PC-3 (cell line): ENCODE results near the gene TBC1D5. TPM values are rescaled to one million over a fixed set of nuclear protein-coding genes. Genes with fewer than 3 reads are reported as not detected.
"Not testable (repeated sequence)": the region's sequence is repeated elsewhere in the genome, so short reads cannot be mapped to it uniquely, and the experiment has no call there.

Experiments used
- ATAC-seq: fragments of 200-7000 bp; cut with Tn5 transposase; 2 replicates; pipeline ENCODE4 v1.9.1; 2020; ENCODE audit warnings: mild to moderate bottlenecking, moderate library complexity
- BruUV-seq: library from RNA; stranded (reverse); fragments of 400-500 nt; replicated peaks from 2 replicates; lab custom pipeline; 2021; lab: Mats Ljungman, UMichigan
- CTCF ChIA-PET: fragments of 300-600 bp; sonication (Branson Sonifier 250); formaldehyde crosslinking; loops from one replicate; lab custom pipeline; 2022; ENCODE audit warnings: antibody characterized with exemption; lab: Charles Lee
- POLR2A ChIA-PET: fragments of 300-600 bp; sonication (Branson Sonifier 250); formaldehyde crosslinking; loops from one replicate; lab custom pipeline; 2022; ENCODE audit warnings: antibody characterized with exemption; ENCODE audit not compliant: unreplicated experiment; lab: Charles Lee
- DNase-seq: peaks from one replicate; pipeline ENCODE4 v3.0.0-alpha.2; 2015
- H2AFZ ChIP-seq: fragments of 300-600 bp; sonication (generic); 2 replicates; pipeline ENCODE4 v1.6.0; 2016; ENCODE audit warnings: antibody characterized with exemption, low read length
- H3F3A ChIP-seq: fragments of 300-600 bp; sonication (generic); one replicate; pipeline ENCODE4 v1.6.0; 2017; ENCODE audit warnings: antibody characterized with exemption, low read length, control low read depth, mild to moderate bottlenecking; ENCODE audit not compliant: unreplicated experiment
- H3K27ac ChIP-seq: fragments of 300-600 bp; sonication (generic); 2 replicates; pipeline ENCODE4 v1.5.1; 2016; ENCODE audit warnings: mild to moderate bottlenecking, low read length
- H3K27me3 ChIP-seq: fragments of 300-600 bp; sonication (generic); 2 replicates; pipeline ENCODE4 v1.6.1; 2016; ENCODE audit warnings: low read length, mixed read lengths
- H3K36me3 ChIP-seq: fragments of 300-600 bp; sonication (generic); 2 replicates; pipeline ENCODE4 v1.6.1; 2016; ENCODE audit warnings: low read depth, mixed run types, low read length, mixed read lengths
- H3K4me1 ChIP-seq: fragments of 300-600 bp; sonication (generic); 2 replicates; pipeline ENCODE4 v1.5.1; 2016; ENCODE audit warnings: low read length; ENCODE audit not compliant: insufficient read depth
- H3K4me2 ChIP-seq: fragments of 300-600 bp; sonication (generic); 2 replicates; pipeline ENCODE4 v1.6.0; 2016; ENCODE audit warnings: low read length
- H3K4me3 ChIP-seq: fragments of 300-600 bp; sonication (generic); 2 replicates; pipeline ENCODE4 v1.5.1; 2016; ENCODE audit warnings: mild to moderate bottlenecking, low read length, mixed read lengths
- H3K79me2 ChIP-seq: fragments of 300-600 bp; sonication (generic); 2 replicates; pipeline ENCODE4 v1.6.1; 2017; ENCODE audit warnings: low read length, mixed read lengths
- H3K9ac ChIP-seq: fragments of 300-600 bp; sonication (generic); 2 replicates; pipeline ENCODE4 v1.6.0; 2016; ENCODE audit warnings: mild to moderate bottlenecking, low read length
- H3K9me2 ChIP-seq: fragments of 300-600 bp; sonication (generic); replicated peaks from 2 replicates; pipeline ENCODE4 v1.6.1; 2016; ENCODE audit warnings: mixed run types, low read length, mixed read lengths
- H3K9me3 ChIP-seq: fragments of 300-600 bp; sonication (generic); 2 replicates; pipeline ENCODE4 v1.6.1; 2016; ENCODE audit warnings: low read length, mixed read lengths
- H4K20me1 ChIP-seq: fragments of 300-600 bp; sonication (generic); 2 replicates; pipeline ENCODE4 v1.6.1; 2016; ENCODE audit warnings: low read length, mixed read lengths
- EZH2 ChIP-seq: fragments of 300-600 bp; sonication (generic); IDR thresholded peaks from one replicate; pipeline ENCODE4 v1.6.1; 2017; ENCODE audit warnings: antibody characterized with exemption, mild to moderate bottlenecking, low read length; ENCODE audit not compliant: unreplicated experiment
- EZH2phosphoT487 ChIP-seq: fragments of 300-600 bp; sonication (generic); IDR thresholded peaks from 2 replicates; pipeline ENCODE4 v1.6.1; 2018; ENCODE audit warnings: mild to moderate bottlenecking, antibody characterized with exemption, low read length, borderline replicate concordance
- intact Hi-C: fragments of 100-400 bp; cut with micrococcal nuclease; formaldehyde crosslinking; loops from 2 replicates; pipeline ENCODE4 v1.9.0; 2023
- total RNA-seq: library from RNA; depleted of rRNA; stranded (reverse); fragments of >200 nt; gene quantifications from 2 replicates; pipeline ENCODE4 v1.2.3, GENCODE V29; 2014
- TF ChIP-seq, protein P1 (sequence below): fragments of 300-600 bp; sonication (generic); conservative IDR thresholded peaks from 2 replicates; pipeline ENCODE4 v1.5.1; 2017; ENCODE audit warnings: antibody characterized with exemption, low read depth, mild to moderate bottlenecking, low read length

TBC1D5 gene
- total RNA-seq, 1 experiment from 2014 or later = 54.5 TPM

DNA sequence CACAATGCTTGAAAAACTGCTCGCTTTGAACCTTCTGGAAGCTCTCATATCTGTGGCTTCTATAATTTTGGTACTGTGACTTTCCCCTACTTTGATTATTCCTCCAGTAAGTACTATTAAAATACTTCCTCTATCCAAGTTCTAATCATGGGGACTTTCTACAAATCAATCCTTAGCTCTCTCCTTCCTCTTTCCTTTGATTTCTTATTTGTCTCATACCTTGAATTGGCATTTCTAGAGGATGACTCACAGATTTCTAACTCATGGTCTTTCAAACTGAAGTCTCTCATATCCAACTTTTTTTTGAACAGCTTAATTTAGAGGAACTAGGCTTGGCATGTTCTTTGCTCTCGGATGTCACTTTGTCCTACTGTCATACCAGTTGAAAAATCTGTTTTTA is 241.8 kb downstream of the TBC1D5 start:
- Histone ChIP-seq H2AFZ (no peak overlapping the region), H3K4me3 (no peak overlapping the region), H3K9me2 (no peaks in the 10 kb centered on the region), H3K4me1 (peaks cover 12% of the 10 kb centered on the region), H3K27me3 (no peaks in the 10 kb centered on the region), H4K20me1 (no peaks in the 10 kb centered on the region), H3K4me2 (peak overlapping the region; percentile 34), H3K27ac (no peak overlapping the region), H3K79me2 (no peaks in the 10 kb centered on the region), H3K36me3 (no peaks in the 10 kb centered on the region), H3K9ac (no peak overlapping the region), H3F3A (no peaks in the 10 kb centered on the region), H3K9me3 (no peaks in the 10 kb centered on the region)
- DNase-seq (peak; percentile 59), ATAC-seq (peak; percentile 48)
- TF ChIP-seq EZH2 = no peak
- TF ChIP-seq, protein P1, sequence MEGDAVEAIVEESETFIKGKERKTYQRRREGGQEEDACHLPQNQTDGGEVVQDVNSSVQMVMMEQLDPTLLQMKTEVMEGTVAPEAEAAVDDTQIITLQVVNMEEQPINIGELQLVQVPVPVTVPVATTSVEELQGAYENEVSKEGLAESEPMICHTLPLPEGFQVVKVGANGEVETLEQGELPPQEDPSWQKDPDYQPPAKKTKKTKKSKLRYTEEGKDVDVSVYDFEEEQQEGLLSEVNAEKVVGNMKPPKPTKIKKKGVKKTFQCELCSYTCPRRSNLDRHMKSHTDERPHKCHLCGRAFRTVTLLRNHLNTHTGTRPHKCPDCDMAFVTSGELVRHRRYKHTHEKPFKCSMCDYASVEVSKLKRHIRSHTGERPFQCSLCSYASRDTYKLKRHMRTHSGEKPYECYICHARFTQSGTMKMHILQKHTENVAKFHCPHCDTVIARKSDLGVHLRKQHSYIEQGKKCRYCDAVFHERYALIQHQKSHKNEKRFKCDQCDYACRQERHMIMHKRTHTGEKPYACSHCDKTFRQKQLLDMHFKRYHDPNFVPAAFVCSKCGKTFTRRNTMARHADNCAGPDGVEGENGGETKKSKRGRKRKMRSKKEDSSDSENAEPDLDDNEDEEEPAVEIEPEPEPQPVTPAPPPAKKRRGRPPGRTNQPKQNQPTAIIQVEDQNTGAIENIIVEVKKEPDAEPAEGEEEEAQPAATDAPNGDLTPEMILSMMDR = no peak
- no peak for TF ChIP-seq EZH2phosphoT487
- POLR2A ChIA-PET = no interaction called here
- CTCF ChIA-PET = no interaction called here
- BruUV-seq = no TSS peak
- intact Hi-C loops = no loop called here

DNA sequence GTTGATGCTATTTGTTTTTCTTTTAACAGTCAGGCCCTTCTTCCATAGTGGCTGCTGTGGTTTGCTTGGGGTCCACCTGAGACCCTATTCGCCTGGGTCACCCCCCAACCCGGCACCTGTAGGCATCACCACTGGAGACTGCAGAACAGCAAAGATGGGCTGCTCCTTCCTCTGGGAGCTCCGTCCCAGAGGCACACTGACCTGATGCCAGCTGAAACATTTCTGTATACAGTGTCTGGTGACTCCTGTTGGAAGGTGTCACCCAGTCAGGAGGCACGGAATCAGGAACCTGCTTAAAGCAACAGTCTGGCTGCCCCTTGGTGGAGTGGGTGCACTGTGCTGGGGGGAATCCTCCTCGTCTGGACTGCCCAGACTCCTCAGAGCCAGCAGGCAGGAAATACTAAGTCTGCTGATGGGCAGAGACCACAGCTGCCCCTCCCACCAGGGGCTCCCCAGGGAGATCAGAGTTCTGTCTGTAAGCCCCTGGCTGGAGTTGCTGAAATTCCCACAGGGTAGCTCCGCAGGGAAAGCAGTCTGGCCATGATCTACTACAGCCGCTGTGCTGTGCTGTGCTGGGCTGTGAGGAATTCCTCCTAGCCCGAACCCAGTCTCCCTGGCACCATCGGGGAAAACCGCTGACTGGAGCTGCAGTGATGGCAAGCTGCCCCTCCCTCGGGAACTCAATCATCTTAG is 248.2 kb downstream of the TBC1D5 start:
- no peaks in the 10 kb centered on the region for H3K9me2 ChIP-seq
- H3K9me3 ChIP-seq = no peaks in the 10 kb centered on the region
- no peak overlapping the region for H2AFZ ChIP-seq
- H3K27me3 ChIP-seq = no peaks in the 10 kb centered on the region
- BruUV-seq = no TSS peak
- no peaks in the 10 kb centered on the region for H3F3A ChIP-seq
- DNase-seq = no peak
- H3K4me1 ChIP-seq = peaks cover 20% of the 10 kb centered on the region
- ATAC-seq = no peak
- no peaks in the 10 kb centered on the region for H4K20me1 ChIP-seq
- no peak overlapping the region for H3K4me2 ChIP-seq
- no peak overlapping the region for H3K9ac ChIP-seq
- POLR2A ChIA-PET = no interaction called here
- H3K36me3 ChIP-seq = no peaks in the 10 kb centered on the region
- CTCF ChIA-PET = no interaction called here
- H3K4me3 ChIP-seq = no peak overlapping the region
- no peak for TF ChIP-seq EZH2phosphoT487
- TF ChIP-seq EZH2 = no peak
- TF ChIP-seq, protein P1 = no peak
- H3K27ac ChIP-seq = no peak overlapping the region
- no peaks in the 10 kb centered on the region for H3K79me2 ChIP-seq
- intact Hi-C loops = no loop called here

DNA sequence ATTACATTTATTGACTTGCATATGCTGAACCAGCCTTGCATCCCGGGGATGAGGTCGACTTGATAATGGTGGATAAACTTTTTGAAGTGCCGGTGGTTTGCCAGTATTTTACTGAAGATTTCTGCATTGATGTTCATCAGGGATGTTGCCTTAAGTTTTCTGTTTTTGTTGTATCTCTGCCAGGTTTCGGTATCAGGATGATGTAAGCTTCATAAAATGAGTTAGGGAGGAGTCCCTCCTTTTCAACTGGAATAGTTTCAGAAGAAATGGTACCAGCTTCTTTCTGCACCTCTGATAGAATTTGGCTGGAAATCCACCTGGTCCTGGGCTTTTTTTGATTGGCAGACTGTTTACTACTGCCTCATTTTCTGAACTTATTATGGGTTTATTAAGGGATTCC is 250.8 kb downstream of the TBC1D5 start:
- H3K36me3 ChIP-seq = no peaks in the 10 kb centered on the region
- DNase-seq (peak; percentile 73), ATAC-seq (no peak)
- H3K79me2 ChIP-seq = no peaks in the 10 kb centered on the region
- H3K4me2 ChIP-seq = no peak overlapping the region
- BruUV-seq = no TSS peak
- intact Hi-C loops = no loop called here
- H3K27ac ChIP-seq = peak overlapping the region; percentile 33; the same call in 1 of the 2 replicates
- POLR2A ChIA-PET = interaction anchor here (0.6 kb wide), 1 partner anchor 14 kb away, joined by 5 read pairs; no protein-coding TSS in a partner anchor
- H3F3A ChIP-seq = no peaks in the 10 kb centered on the region
- H2AFZ ChIP-seq = no peak overlapping the region
- no peaks in the 10 kb centered on the region for H3K9me2 ChIP-seq
- no peaks in the 10 kb centered on the region for H3K9me3 ChIP-seq
- peaks cover 21% of the 10 kb centered on the region for H3K4me1 ChIP-seq
- H3K27me3 ChIP-seq = no peaks in the 10 kb centered on the region
- CTCF ChIA-PET = no interaction called here
- no peak for TF ChIP-seq EZH2phosphoT487
- TF ChIP-seq, protein P1 = no peak
- TF ChIP-seq EZH2 = no peak
- H4K20me1 ChIP-seq = no peaks in the 10 kb centered on the region
- H3K4me3 ChIP-seq = no peak overlapping the region
- H3K9ac ChIP-seq = no peak overlapping the region

DNA sequence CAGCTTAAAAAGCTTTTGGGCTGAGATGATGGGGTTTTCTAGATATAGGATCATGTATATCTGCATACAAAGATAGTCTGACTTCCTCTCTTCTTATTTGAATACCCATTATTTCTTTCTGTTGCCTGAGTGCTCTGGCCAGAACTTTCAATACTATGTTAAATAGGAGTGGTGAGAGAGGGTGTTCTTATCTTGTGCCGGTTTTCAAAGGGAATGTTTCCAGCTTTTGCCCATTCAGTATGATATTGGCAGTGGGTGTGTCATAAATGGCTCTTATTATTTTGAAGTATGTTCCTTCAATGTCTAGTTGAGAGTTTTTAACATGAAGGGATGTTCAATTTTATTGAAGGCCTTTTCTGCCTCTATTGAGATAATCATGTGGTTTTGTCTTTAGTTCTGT is 251.2 kb downstream of the TBC1D5 start:
- H4K20me1 ChIP-seq, H3K9ac ChIP-seq, H3K36me3 ChIP-seq, H3K9me3 ChIP-seq, DNase-seq, H2AFZ ChIP-seq, H3K4me3 ChIP-seq, H3K79me2 ChIP-seq, H3K9me2 ChIP-seq, H3K4me2 ChIP-seq, intact Hi-C loops, H3K27me3 ChIP-seq, H3F3A ChIP-seq, ATAC-seq, BruUV-seq, CTCF ChIA-PET: not testable (repeated sequence)
- Histone ChIP-seq H3K27ac (peak overlapping the region; percentile 26; the same call in 1 of the 2 replicates), H3K4me1 (peaks cover 21% of the 10 kb centered on the region)
- POLR2A ChIA-PET = interaction anchor here (0.6 kb wide), 1 partner anchor 14 kb away, joined by 5 read pairs; no protein-coding TSS in a partner anchor
